PC-9 (cell line): ENCODE results near the gene C5orf58.

Source experiments
- EZH2 ChIP-seq: fragments of 200-600 bp; sonication (generic); IDR thresholded peaks from 2 replicates; pipeline ENCODE4 v1.8.0; 2017; ENCODE audit warnings: antibody characterized with exemption, low read depth
- TF ChIP-seq, protein P1 (sequence below): fragments of 200-600 bp; sonication (generic); conservative IDR thresholded peaks from 2 replicates; pipeline ENCODE4 v1.6.1; 2017; ENCODE audit warnings: mixed run types, antibody characterized with exemption, mild to moderate bottlenecking, moderate library complexity

DNA sequence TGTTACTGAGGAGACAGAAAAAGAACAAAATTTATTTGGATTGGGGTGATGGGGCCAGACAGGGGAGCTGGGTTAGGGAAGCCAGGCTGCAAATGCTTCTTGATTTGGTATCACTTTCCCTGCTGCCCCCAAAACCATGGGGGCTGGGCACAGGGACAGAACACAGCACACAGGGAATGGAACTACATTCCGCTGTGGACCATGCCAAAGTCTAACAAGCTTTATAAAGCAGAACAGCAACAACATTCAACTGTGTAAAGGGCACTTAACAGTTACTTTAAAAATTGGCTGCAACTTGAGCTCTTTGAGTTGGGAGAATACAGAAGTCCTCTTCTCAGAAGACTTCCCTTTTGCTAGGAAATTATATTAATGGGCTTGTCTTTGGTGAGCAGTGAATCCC, 23.8 kb downstream of the C5orf58 start:
- TF ChIP-seq, protein P1, sequence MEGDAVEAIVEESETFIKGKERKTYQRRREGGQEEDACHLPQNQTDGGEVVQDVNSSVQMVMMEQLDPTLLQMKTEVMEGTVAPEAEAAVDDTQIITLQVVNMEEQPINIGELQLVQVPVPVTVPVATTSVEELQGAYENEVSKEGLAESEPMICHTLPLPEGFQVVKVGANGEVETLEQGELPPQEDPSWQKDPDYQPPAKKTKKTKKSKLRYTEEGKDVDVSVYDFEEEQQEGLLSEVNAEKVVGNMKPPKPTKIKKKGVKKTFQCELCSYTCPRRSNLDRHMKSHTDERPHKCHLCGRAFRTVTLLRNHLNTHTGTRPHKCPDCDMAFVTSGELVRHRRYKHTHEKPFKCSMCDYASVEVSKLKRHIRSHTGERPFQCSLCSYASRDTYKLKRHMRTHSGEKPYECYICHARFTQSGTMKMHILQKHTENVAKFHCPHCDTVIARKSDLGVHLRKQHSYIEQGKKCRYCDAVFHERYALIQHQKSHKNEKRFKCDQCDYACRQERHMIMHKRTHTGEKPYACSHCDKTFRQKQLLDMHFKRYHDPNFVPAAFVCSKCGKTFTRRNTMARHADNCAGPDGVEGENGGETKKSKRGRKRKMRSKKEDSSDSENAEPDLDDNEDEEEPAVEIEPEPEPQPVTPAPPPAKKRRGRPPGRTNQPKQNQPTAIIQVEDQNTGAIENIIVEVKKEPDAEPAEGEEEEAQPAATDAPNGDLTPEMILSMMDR = no peak
- TF ChIP-seq EZH2 = no peak
